Endothelial cell of umbilical vein (primary cell): ENCODE data around the gene ATXN1. TPM values are rescaled to one million over a fixed set of nuclear protein-coding genes. Genes with fewer than 3 reads are reported as not detected.

ENCODE experiments used
- BruUV-seq: library from RNA; stranded (reverse); fragments of 400-500 nt; replicated peaks from 2 replicates; lab custom pipeline; 2021; lab: Mats Ljungman, UMichigan
- CTCF ChIA-PET: fragments of 300-600, 350-600 bp; sonication (Branson Sonifier 250); formaldehyde crosslinking; loops from one replicate; lab custom pipeline; 2021; ENCODE audit warnings: antibody characterized with exemption, inconsistent platforms; lab: Charles Lee
- POLR2A ChIA-PET: fragments of 300-600, 350-600 bp; sonication (Branson Sonifier 250); formaldehyde crosslinking; loops from one replicate; lab custom pipeline; 2021; ENCODE audit warnings: antibody characterized with exemption, inconsistent platforms; lab: Charles Lee
- DNase-seq: peaks from one replicate; pipeline ENCODE4 v3.0.0-alpha.2; 2011; ENCODE audit warnings: low read depth, low spot score
- FAIRE-seq: peaks from 2 replicates; lab custom pipeline; 2011; peaks lifted over from hg19 to GRCh38; lab: Jason Lieb, UNC
- H2AFZ ChIP-seq: 2 replicates; pipeline ENCODE4 v1.6.0; 2012; ENCODE audit warnings: low read depth, low read length, control low read depth, inconsistent platforms
- H3K27ac ChIP-seq: 2 replicates; pipeline ENCODE4 v1.5.1; 2011; ENCODE audit warnings: low read depth, mild to moderate bottlenecking, control low read depth, low read length, moderate library complexity; ENCODE audit not compliant: insufficient read depth
- H3K27me3 ChIP-seq, 2 experiments: 2 replicates each; pipeline versions ENCODE4 v1.6.0 to v1.6.1; 2011; ENCODE audit warnings: low read length in 2 of 2, mixed read lengths in 1 of 2; ENCODE audit not compliant: control insufficient read depth in 2 of 2, insufficient read depth in 2 of 2
- H3K36me3 ChIP-seq, 2 experiments: 2 replicates in 1 of 2; 3 replicates in 1 of 2; pipeline ENCODE4 v1.5.1; 2011; ENCODE audit warnings: low read length in 2 of 2, mild to moderate bottlenecking in 1 of 2, moderate library complexity in 1 of 2; ENCODE audit not compliant: control insufficient read depth in 2 of 2, insufficient read depth in 2 of 2; ENCODE audit errors: extremely low read depth in 1 of 2
- H3K4me1 ChIP-seq: 3 replicates; pipeline ENCODE4 v1.5.1; 2011; ENCODE audit warnings: mild to moderate bottlenecking, low read length; ENCODE audit not compliant: control insufficient read depth, insufficient read depth; ENCODE audit errors: extremely low read depth
- H3K4me2 ChIP-seq: 2 replicates; pipeline ENCODE4 v1.6.1; 2011; ENCODE audit warnings: low read length, control low read depth, mixed read lengths; ENCODE audit not compliant: insufficient read depth
- H3K4me3 ChIP-seq, 3 experiments: fragments of 200-600 bp in 1 of 3; sonication (generic), shearing (Covaris generic) in 1 of 3; replicated peaks in 1 of 3; 2 replicates each; pipeline ENCODE4 v1.5.1; 2011 to 2016; ENCODE audit warnings: control low read depth in 3 of 3, low read length in 3 of 3, mild to moderate bottlenecking in 2 of 3, inconsistent platforms in 1 of 3, low read depth in 1 of 3, moderate library complexity in 1 of 3; ENCODE audit not compliant: insufficient read depth in 1 of 3
- H3K79me2 ChIP-seq: 2 replicates; pipeline ENCODE4 v1.6.0; 2012; ENCODE audit warnings: low read length, inconsistent platforms; ENCODE audit not compliant: control insufficient read depth, insufficient read depth
- H3K9ac ChIP-seq: replicated peaks from 2 replicates; pipeline ENCODE3; 2011; ENCODE audit warnings: low read length, control low read depth; ENCODE audit not compliant: insufficient read depth; ENCODE audit errors: extremely low read depth
- H3K9me1 ChIP-seq: replicated peaks from 3 replicates; pipeline ENCODE4 v1.6.0; 2011; ENCODE audit warnings: mild to moderate bottlenecking, low read length; ENCODE audit not compliant: control insufficient read depth, insufficient read depth; ENCODE audit errors: extremely low read depth
- H3K9me3 ChIP-seq: replicated peaks from 2 replicates; pipeline ENCODE4 v1.5.1; 2012; ENCODE audit warnings: low read length, inconsistent platforms; ENCODE audit not compliant: control insufficient read depth, insufficient read depth
- H4K20me1 ChIP-seq: replicated peaks from 2 replicates; pipeline ENCODE3; 2011; ENCODE audit warnings: mild to moderate bottlenecking, low read length; ENCODE audit not compliant: control insufficient read depth, insufficient read depth; ENCODE audit errors: extremely low read depth
- CTCF ChIP-seq, 2 donors: IDR thresholded peaks; 1 replicate in 1 of 2; 2 replicates in 1 of 2; pipeline ENCODE4 v1.5.1; 2011; ENCODE audit warnings: low read length in 2 of 2, mild to moderate bottlenecking in 2 of 2, moderate library complexity in 2 of 2, control low read depth in 1 of 2, inconsistent platforms in 1 of 2, low read depth in 1 of 2; ENCODE audit not compliant: insufficient read depth in 1 of 2; ENCODE audit errors: extremely low read depth in 1 of 2
- EZH2 ChIP-seq: IDR thresholded peaks from 2 replicates; pipeline ENCODE4 v1.6.1; 2012; ENCODE audit warnings: borderline replicate concordance, low read depth, mild to moderate bottlenecking, moderate library complexity, low read length, inconsistent platforms; ENCODE audit not compliant: severe bottlenecking
- FOS ChIP-seq: IDR thresholded peaks from 2 replicates; pipeline ENCODE4 v1.6.1; 2011; ENCODE audit warnings: mild to moderate bottlenecking, low read length, moderate library complexity, borderline replicate concordance; ENCODE audit not compliant: insufficient read depth
- GATA2 ChIP-seq: IDR thresholded peaks from 2 replicates; pipeline ENCODE4 v1.7.0; 2011; ENCODE audit warnings: low read depth, mild to moderate bottlenecking, moderate library complexity, mixed read lengths, low read length; ENCODE audit not compliant: insufficient read length, insufficient read depth
- JUN ChIP-seq: IDR thresholded peaks from 2 replicates; pipeline ENCODE4 v1.6.1; 2011; ENCODE audit warnings: borderline replicate concordance, low read depth; ENCODE audit not compliant: insufficient read length, insufficient read depth
- MAX ChIP-seq: IDR thresholded peaks from 2 replicates; pipeline ENCODE4 v1.6.1; 2011; ENCODE audit not compliant: insufficient read depth, insufficient read length
- MYC ChIP-seq: IDR thresholded peaks from one replicate; pipeline ENCODE4 v1.6.1; 2011; ENCODE audit warnings: mild to moderate bottlenecking, low read depth, low read length
- POLR2A ChIP-seq: IDR thresholded peaks from 2 replicates; pipeline ENCODE4 v1.6.1; 2012; ENCODE audit warnings: low read depth, mild to moderate bottlenecking, control low read depth, low read length
- POLR2AphosphoS5 ChIP-seq: IDR thresholded peaks from 2 replicates; pipeline ENCODE4 v1.6.1; 2012; ENCODE audit warnings: low read depth, mild to moderate bottlenecking, control low read depth, low read length, moderate library complexity; ENCODE audit not compliant: insufficient read depth
- dilution Hi-C: fragments of 300-500 bp; cut with MboI; formaldehyde crosslinking; loops from one replicate; pipeline ENCODE4 v1.15.0; 2019; ENCODE audit warnings: low sequenced_read_pairs; ENCODE audit not compliant: extremely low pct_ligation_motif_present
- intact Hi-C: fragments of 100-400 bp; cut with micrococcal nuclease; formaldehyde crosslinking; loops from one replicate; pipeline ENCODE4 v1.10.0; 2022
- polyA plus RNA-seq, 4 experiments: library from polyadenylated mRNA; depleted of rRNA in 3 of 4; stranded (reverse) in 3 of 4; unstranded in 1 of 4; fragments of >200 nt; gene quantifications; 2 replicates each; pipeline versions ENCODE4 v1.2.1 to v1.2.3, GENCODE V29; 2011 to 2012; ENCODE audit warnings: missing spikeins in 1 of 4
- total RNA-seq: library from RNA; stranded (reverse); gene quantifications from 2 replicates; pipeline ENCODE4 v1.2.3, GENCODE V29; 2021

Gene ATXN1
- total and polyA plus RNA-seq, 2 donors (not counting 3 experiments of a cell fraction or from before 2014, with no cell fraction given), result 16.4 to 33.0 TPM

DNA sequence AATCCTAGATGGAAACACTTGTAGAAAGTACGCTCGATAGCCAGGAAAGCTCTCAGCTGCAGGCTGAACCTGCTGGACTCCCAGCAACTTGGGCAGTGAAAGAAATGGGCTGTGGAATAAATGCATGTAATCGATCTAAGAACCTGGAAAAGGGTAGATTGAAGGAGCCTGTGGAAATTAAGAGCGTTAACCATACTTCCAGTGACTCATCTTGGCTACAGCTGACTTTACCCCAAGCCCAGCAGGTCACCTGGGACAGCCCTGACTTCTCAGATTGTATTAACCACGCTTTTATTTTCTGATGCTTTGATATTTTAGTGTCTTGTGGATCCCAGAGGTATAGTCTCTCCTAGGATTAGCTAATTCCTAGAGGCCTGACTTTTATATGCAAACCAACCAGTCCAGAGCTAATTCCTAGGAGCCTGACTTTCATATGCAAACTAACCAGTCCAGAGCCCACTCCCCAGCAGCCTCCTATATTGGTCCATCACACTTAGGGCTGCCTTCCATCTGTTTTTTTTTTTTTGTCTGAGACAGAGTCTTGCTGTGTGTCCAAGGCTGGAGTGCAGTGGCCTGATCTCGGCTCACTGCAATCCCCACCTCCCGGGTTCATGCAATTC is 436.5 kb downstream of the ATXN1 start:
- Histone ChIP-seq H3K9me1 (no peaks in the 10 kb centered on the region), H2AFZ (no peak overlapping the region), H3K9ac (no peak overlapping the region), H3K9me3 (no peaks in the 10 kb centered on the region), H3K27ac (no peak overlapping the region), H3K4me2 (no peak overlapping the region), H3K36me3 (peaks cover 0 to 17% of the 10 kb centered on the region in 2 experiments), H3K79me2 (no peaks in the 10 kb centered on the region), H3K27me3 (no peaks in the 10 kb centered on the region), H3K4me3 (no peak overlapping the region), H3K4me1 (peaks cover 9% of the 10 kb centered on the region), H4K20me1 (no peaks in the 10 kb centered on the region)
- POLR2A ChIA-PET, result no interaction called here
- TF ChIP-seq FOS (no peak), MAX (no peak), JUN (no peak), MYC (no peak), CTCF (IDR thresholded peaks at IDR 0.05; ENCODE audit: extremely low read depth in 1 of 2, insufficient read depth in 1 of 2, low read depth in 1 of 2, low read length in 2 of 2) (no peak), EZH2 (no peak), GATA2 (no peak), POLR2A (no peak), POLR2AphosphoS5 (no peak)
- BruUV-seq, result no TSS peak
- dilution Hi-C loops (no loop called here), intact Hi-C loops (no loop called here)
- FAIRE-seq (peak; percentile 24), DNase-seq (no peak)
- CTCF ChIA-PET, result interaction anchor here (0.6 to 1.4 kb wide), 4 partner anchors 9 to 446 kb away, joined by 3 to 6 read pairs (median 4); no protein-coding TSS in a partner anchor
